Measurements from ENCODE around the gene B3GAT1. TPM values are rescaled to one million over a fixed set of nuclear protein-coding genes. Genes with fewer than 3 reads are reported as not detected.

Gene B3GAT1
- total and polyA plus RNA-seq, 2 experiments from 2014 or later: 4.8 to 28.3 TPM

- H3K27me3 Mint-ChIP-seq (ENCODE audit: insufficient read depth, low read depth, poor library complexity): peaks cover 13% of the 10 kb centered on the region
- no peak overlapping the region for H2AFZ ChIP-seq
- H3K36me3 Mint-ChIP-seq (ENCODE audit: low read depth): peaks cover 3% of the 10 kb centered on the region; the same call in 1 of the 3 replicates
- no peaks in the 10 kb centered on the region for H4K20me1 ChIP-seq (replicated peaks; ENCODE audit: insufficient read depth)
- H3K4me1 Mint-ChIP-seq: peaks cover 4% of the 10 kb centered on the region; the same call in 2 of the 3 replicates
- H3K4me1 ChIP-seq (ENCODE audit: insufficient read depth): no peaks in the 10 kb centered on the region
- no peaks in the 10 kb centered on the region for H3K27me3 ChIP-seq (ENCODE audit: insufficient read depth)
- no peak overlapping the region for H3K4me3 ChIP-seq
- H3K4me2 ChIP-seq: no peak overlapping the region
- no peak overlapping the region for H3K27ac Mint-ChIP-seq
- no peak overlapping the region for H3K4me3 Mint-ChIP-seq
- ATAC-seq: no peak
- no peaks in the 10 kb centered on the region for H3K9me3 Mint-ChIP-seq
- no peaks in the 10 kb centered on the region for H3K36me3 ChIP-seq (ENCODE audit: insufficient read depth)
- TF ChIP-seq ZNF114 (CRISPR knock-in tag; IDR thresholded peaks at IDR 0.05): no peak
- TF ChIP-seq CTCF (conservative IDR thresholded peaks at IDR 0.05; ENCODE audit: low read depth in 2 of 2): no peak
- TF ChIP-seq ZNF331 (CRISPR knock-in tag; IDR thresholded peaks at IDR 0.05; ENCODE audit: low read depth): no peak
- no peaks in the 10 kb centered on the region; the same call in 1 of the 2 replicates for H3F3A ChIP-seq (replicated peaks; ENCODE audit: low read depth)
- H3K27ac ChIP-seq (ENCODE audit: low read depth): no peak overlapping the region
- no peak for DNase-seq (ENCODE audit: low spot score)
- no peaks in the 10 kb centered on the region for H3K79me2 ChIP-seq (replicated peaks; ENCODE audit: insufficient read depth)
- no peaks in the 10 kb centered on the region for H3K9me2 ChIP-seq (ENCODE audit: insufficient read depth)
Measured at GRCh38 chr11:134365011-134365925, 46.8 kb downstream of the B3GAT1 start.

GRCh38 chr11:134364261-134364660, 47.8 kb downstream of the B3GAT1 start:
- Histone ChIP-seq H3K27ac (ENCODE audit: low read depth) (no peak overlapping the region), H3K4me1 (ENCODE audit: insufficient read depth) (no peaks in the 10 kb centered on the region), H4K20me1 (replicated peaks; ENCODE audit: insufficient read depth) (no peaks in the 10 kb centered on the region), H3K4me3 (no peak overlapping the region), H2AFZ (no peak overlapping the region), H3F3A (replicated peaks; ENCODE audit: low read depth) (no peaks in the 10 kb centered on the region; the same call in 1 of the 2 replicates), H3K36me3 (ENCODE audit: insufficient read depth) (no peaks in the 10 kb centered on the region), H3K9me2 (ENCODE audit: insufficient read depth) (no peaks in the 10 kb centered on the region), H3K79me2 (replicated peaks; ENCODE audit: insufficient read depth) (no peaks in the 10 kb centered on the region), H3K4me2 (no peak overlapping the region), H3K27me3 (ENCODE audit: insufficient read depth) (0 out of 2 replicates have a peak, but pooled peaks cover 3% of the 10 kb centered on the region)
- Mint-ChIP-seq H3K27ac (no peak overlapping the region), H3K4me1 (peaks cover 9% of the 10 kb centered on the region), H3K9me3 (0 out of 3 replicates have a peak, but pooled peaks cover 4% of the 10 kb centered on the region), H3K36me3 (ENCODE audit: low read depth) (peaks cover 3% of the 10 kb centered on the region; the same call in 2 of the 3 replicates), H3K4me3 (no peak overlapping the region), H3K27me3 (ENCODE audit: insufficient read depth, low read depth, poor library complexity) (peaks cover 19% of the 10 kb centered on the region)
- DNase-seq (ENCODE audit: low spot score) (no peak), ATAC-seq (no peak)
- no peak for TF ChIP-seq JUNB (IDR thresholded peaks at IDR 0.05; ENCODE audit: unreplicated experiment)
- TF ChIP-seq ZNF331 (CRISPR knock-in tag; IDR thresholded peaks at IDR 0.05; ENCODE audit: low read depth): no peak
- no peak for TF ChIP-seq CREB1 (CRISPR knock-in tag; IDR thresholded peaks at IDR 0.05; ENCODE audit: low read depth)
- TF ChIP-seq ZNF462 (CRISPR knock-in tag; IDR thresholded peaks at IDR 0.05): no peak
- TF ChIP-seq NANOG (IDR thresholded peaks at IDR 0.05; ENCODE audit: borderline replicate concordance): no peak
- no peak for TF ChIP-seq STAT1 (IDR thresholded peaks at IDR 0.05; ENCODE audit: unreplicated experiment)
- TF ChIP-seq CTCF (conservative IDR thresholded peaks at IDR 0.05; ENCODE audit: low read depth in 2 of 2): no peak
- no peak for TF ChIP-seq ZNF114 (CRISPR knock-in tag; IDR thresholded peaks at IDR 0.05)
